ENCODE results near the gene DRD4.
"Not testable (repeated sequence)": the region's sequence is repeated elsewhere in the genome, so short reads cannot be mapped to it uniquely, and the experiment has no call there.

DRD4 gene

GRCh38 chr11:680970-681369 lies 43.9 kb downstream of the DRD4 start:
- DNase-seq: no peak

- DNase-seq: no peak
These were observed 49.6 kb downstream of the DRD4 start for GRCh38 chr11:686451-687243.

GRCh38 chr11:687751-688150 lies 50.7 kb downstream of the DRD4 start:
- no peak for DNase-seq

- DNase-seq: no peak
These were observed 51.6 kb downstream of the DRD4 start for GRCh38 chr11:688681-689080.

GRCh38 chr11:689625-690024 lies 52.6 kb downstream of the DRD4 start:
- no peak for DNase-seq

GRCh38 chr11:690244-690643 lies 53.2 kb downstream of the DRD4 start:
- not testable (repeated sequence) for DNase-seq
